HepG2 (cell line): ENCODE measurements around the gene KIFAP3. TPM values are rescaled to one million over a fixed set of nuclear protein-coding genes. Genes with fewer than 3 reads are reported as not detected.
A peak's percentile ranks its signal among the peaks of the same experiment; 100 is the strongest.

Experiments used
- ARNTL ChIP-seq: sonication (generic); formaldehyde crosslinking; IDR thresholded peaks from 2 replicates; pipeline ENCODE4 v1.4.0; 2020; ENCODE audit warnings: mild to moderate bottlenecking, missing genetic modification reagents
- FOXK1 ChIP-seq: sonication (generic); formaldehyde crosslinking; IDR thresholded peaks from 2 replicates; pipeline ENCODE4 v1.4.0; 2020; ENCODE audit warnings: low read depth, missing genetic modification reagents, borderline replicate concordance
- HNRNPUL1 ChIP-seq: fragments of 200-400 bp; formaldehyde crosslinking; IDR thresholded peaks from 2 replicates; pipeline ENCODE4 v1.6.1; 2017; ENCODE audit warnings: low read depth, mild to moderate bottlenecking, low read length, moderate library complexity
- MAFF ChIP-seq: IDR thresholded peaks from 2 replicates; pipeline ENCODE4 v1.6.1; 2011; ENCODE audit warnings: low read depth, low read length, improper control_type of control experiment
- MAFK ChIP-seq, 2 experiments: IDR thresholded peaks in 1 of 2; conservative IDR thresholded peaks in 1 of 2; 2 replicates each; pipeline ENCODE4 v1.6.1; 2011; ENCODE audit warnings: improper control_type of control experiment in 2 of 2, low read length in 2 of 2
- NAIF1 ChIP-seq: sonication (generic); formaldehyde crosslinking; IDR thresholded peaks from 2 replicates; pipeline ENCODE4 v1.5.0; 2020; ENCODE audit warnings: mild to moderate bottlenecking, missing genetic modification reagents, borderline replicate concordance
- SIN3A ChIP-seq: IDR thresholded peaks from 2 replicates; pipeline ENCODE4 v1.6.1; 2011; ENCODE audit warnings: low read depth, mild to moderate bottlenecking, control low read depth, low read length, borderline replicate concordance
- ZNF337 ChIP-seq: sonication (generic); formaldehyde crosslinking; IDR thresholded peaks from 2 replicates; pipeline ENCODE4 v1.5.1; 2020; ENCODE audit warnings: missing genetic modification reagents, low read depth, mild to moderate bottlenecking, borderline replicate concordance
- ZNF550 ChIP-seq: sonication (generic); formaldehyde crosslinking; IDR thresholded peaks from 2 replicates; pipeline ENCODE4 v1.4.0; 2020; ENCODE audit warnings: mild to moderate bottlenecking, missing genetic modification reagents, borderline replicate concordance
- ZNF724P ChIP-seq: sonication (generic); formaldehyde crosslinking; IDR thresholded peaks from 2 replicates; pipeline ENCODE4 v1.8.0; 2022; ENCODE audit warnings: missing genetic modification reagents, borderline replicate concordance
- polyA plus RNA-seq, 8 experiments: library from polyadenylated mRNA; depleted of rRNA in 3 of 8; stranded (reverse) in 7 of 8; unstranded in 1 of 8; fragments of >200 nt; fragmentation: Illumina TruSeq in 4 of 8; extraction: Trizol in 4 of 8; gene quantifications; 2 replicates each; pipeline versions ENCODE4 v1.2.1 to v1.2.3, GENCODE V29; 2011 to 2016; ENCODE audit warnings: low read depth in 4 of 8, missing spikeins in 1 of 8, mixed read lengths in 1 of 8; ENCODE audit not compliant: insufficient read depth in 1 of 8
- total RNA-seq, 5 experiments: library from RNA; depleted of rRNA; stranded (reverse); fragments of >200 nt; fragmentation: Illumina TruSeq; extraction: Trizol; gene quantifications; 2 replicates each; pipeline ENCODE4 v1.2.3, GENCODE V29; 2016; ENCODE audit warnings: low read depth in 1 of 5
- TF ChIP-seq, protein P1 (sequence below): sonication (generic); formaldehyde crosslinking; IDR thresholded peaks from 2 replicates; pipeline ENCODE4 v1.4.0; 2020; ENCODE audit warnings: missing genetic modification reagents, borderline replicate concordance
- TF ChIP-seq, protein P2 (sequence below): sonication (generic); formaldehyde crosslinking; IDR thresholded peaks from 2 replicates; pipeline ENCODE4 v1.8.1; 2023; ENCODE audit warnings: mild to moderate bottlenecking, missing genetic modification reagents
- TF ChIP-seq, protein P3 (sequence below): sonication (generic); formaldehyde crosslinking; IDR thresholded peaks from 2 replicates; pipeline ENCODE4 v1.4.0; 2020; ENCODE audit warnings: missing genetic modification reagents, mild to moderate bottlenecking, borderline replicate concordance
- TF ChIP-seq, protein P4 (sequence below): sonication (generic); formaldehyde crosslinking; IDR thresholded peaks from 2 replicates; pipeline ENCODE4 v1.4.0; 2020; ENCODE audit warnings: missing genetic modification reagents
- TF ChIP-seq, protein P5 (sequence below), 2 experiments: sonication (generic) in 1 of 2; formaldehyde crosslinking in 1 of 2; IDR thresholded peaks; 2 replicates each; pipeline versions ENCODE4 v1.4.0 to v1.6.1; 2018 to 2020; ENCODE audit warnings: missing genetic modification reagents in 2 of 2, borderline replicate concordance in 1 of 2, low read depth in 1 of 2, mild to moderate bottlenecking in 1 of 2, missing biosample characterization in 1 of 2

KIFAP3 gene
- total and polyA plus RNA-seq, 2 of the 13 experiments (the other 11 are each of a cell fraction or from before 2014, with no cell fraction given), result 3.4 to 10.0 TPM

DNA sequence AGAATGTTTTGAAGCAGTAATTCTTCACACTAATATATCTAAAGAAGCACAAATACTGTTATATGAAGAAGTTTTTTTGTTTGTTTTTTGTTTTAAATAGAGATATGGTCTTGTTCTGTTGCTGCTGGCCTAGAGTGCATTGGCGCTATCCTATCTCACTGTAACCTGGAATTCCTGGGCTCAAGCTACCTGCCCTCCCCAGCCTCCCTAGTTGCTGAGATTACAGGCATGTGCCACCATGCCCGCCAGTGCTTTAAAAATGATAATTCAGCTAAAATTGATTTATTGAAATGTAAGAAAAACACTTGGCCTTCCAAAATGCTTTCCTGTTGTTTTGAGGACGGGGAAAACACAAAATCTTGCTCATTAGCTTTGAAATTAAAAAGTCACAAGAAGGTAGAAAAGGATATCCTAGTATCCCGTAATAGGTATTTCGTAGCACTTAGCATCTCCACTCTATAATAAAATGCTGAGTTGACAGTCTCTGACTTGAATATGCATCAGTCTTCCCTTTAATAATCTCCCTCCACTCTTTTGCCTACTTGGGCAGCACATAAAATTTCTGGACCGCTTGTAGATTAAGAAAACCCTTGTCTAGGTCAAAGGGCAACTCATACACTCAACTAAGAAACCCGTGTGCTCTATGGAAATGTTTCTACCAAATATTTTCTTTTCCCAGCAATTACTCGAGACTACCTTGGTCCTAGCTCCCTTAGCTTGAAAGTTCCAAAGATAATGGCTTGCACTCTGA, 182.1 kb downstream of the KIFAP3 start (continued):
- TF ChIP-seq, protein P1, sequence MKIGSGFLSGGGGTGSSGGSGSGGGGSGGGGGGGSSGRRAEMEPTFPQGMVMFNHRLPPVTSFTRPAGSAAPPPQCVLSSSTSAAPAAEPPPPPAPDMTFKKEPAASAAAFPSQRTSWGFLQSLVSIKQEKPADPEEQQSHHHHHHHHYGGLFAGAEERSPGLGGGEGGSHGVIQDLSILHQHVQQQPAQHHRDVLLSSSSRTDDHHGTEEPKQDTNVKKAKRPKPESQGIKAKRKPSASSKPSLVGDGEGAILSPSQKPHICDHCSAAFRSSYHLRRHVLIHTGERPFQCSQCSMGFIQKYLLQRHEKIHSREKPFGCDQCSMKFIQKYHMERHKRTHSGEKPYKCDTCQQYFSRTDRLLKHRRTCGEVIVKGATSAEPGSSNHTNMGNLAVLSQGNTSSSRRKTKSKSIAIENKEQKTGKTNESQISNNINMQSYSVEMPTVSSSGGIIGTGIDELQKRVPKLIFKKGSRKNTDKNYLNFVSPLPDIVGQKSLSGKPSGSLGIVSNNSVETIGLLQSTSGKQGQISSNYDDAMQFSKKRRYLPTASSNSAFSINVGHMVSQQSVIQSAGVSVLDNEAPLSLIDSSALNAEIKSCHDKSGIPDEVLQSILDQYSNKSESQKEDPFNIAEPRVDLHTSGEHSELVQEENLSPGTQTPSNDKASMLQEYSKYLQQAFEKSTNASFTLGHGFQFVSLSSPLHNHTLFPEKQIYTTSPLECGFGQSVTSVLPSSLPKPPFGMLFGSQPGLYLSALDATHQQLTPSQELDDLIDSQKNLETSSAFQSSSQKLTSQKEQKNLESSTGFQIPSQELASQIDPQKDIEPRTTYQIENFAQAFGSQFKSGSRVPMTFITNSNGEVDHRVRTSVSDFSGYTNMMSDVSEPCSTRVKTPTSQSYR, result no peak
- TF ChIP-seq ZNF550 (CRISPR knock-in tag) (no peak), ARNTL (CRISPR knock-in tag) (no peak), ZNF337 (CRISPR knock-in tag) (no peak), FOXK1 (CRISPR knock-in tag) (no peak), HNRNPUL1 (no peak), MAFK (conservative IDR thresholded peaks at IDR 0.05 in 1 of 2, IDR thresholded peaks at IDR 0.05 in 1 of 2; ENCODE audit: low read length in 2 of 2) (peak; percentile 97 to 98), ZNF724P (CRISPR knock-in tag) (no peak), NAIF1 (CRISPR knock-in tag) (0 out of 2 replicates have a peak, but pooled peaks have one; percentile 36), SIN3A (0 out of 2 replicates have a peak, but pooled peaks have one; percentile 5), MAFF (peak; percentile 98)
- TF ChIP-seq, protein P2, sequence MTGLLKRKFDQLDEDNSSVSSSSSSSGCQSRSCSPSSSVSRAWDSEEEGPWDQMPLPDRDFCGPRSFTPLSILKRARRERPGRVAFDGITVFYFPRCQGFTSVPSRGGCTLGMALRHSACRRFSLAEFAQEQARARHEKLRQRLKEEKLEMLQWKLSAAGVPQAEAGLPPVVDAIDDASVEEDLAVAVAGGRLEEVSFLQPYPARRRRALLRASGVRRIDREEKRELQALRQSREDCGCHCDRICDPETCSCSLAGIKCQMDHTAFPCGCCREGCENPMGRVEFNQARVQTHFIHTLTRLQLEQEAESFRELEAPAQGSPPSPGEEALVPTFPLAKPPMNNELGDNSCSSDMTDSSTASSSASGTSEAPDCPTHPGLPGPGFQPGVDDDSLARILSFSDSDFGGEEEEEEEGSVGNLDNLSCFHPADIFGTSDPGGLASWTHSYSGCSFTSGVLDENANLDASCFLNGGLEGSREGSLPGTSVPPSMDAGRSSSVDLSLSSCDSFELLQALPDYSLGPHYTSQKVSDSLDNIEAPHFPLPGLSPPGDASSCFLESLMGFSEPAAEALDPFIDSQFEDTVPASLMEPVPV (CRISPR knock-in tag), result no peak
- TF ChIP-seq, protein P3, sequence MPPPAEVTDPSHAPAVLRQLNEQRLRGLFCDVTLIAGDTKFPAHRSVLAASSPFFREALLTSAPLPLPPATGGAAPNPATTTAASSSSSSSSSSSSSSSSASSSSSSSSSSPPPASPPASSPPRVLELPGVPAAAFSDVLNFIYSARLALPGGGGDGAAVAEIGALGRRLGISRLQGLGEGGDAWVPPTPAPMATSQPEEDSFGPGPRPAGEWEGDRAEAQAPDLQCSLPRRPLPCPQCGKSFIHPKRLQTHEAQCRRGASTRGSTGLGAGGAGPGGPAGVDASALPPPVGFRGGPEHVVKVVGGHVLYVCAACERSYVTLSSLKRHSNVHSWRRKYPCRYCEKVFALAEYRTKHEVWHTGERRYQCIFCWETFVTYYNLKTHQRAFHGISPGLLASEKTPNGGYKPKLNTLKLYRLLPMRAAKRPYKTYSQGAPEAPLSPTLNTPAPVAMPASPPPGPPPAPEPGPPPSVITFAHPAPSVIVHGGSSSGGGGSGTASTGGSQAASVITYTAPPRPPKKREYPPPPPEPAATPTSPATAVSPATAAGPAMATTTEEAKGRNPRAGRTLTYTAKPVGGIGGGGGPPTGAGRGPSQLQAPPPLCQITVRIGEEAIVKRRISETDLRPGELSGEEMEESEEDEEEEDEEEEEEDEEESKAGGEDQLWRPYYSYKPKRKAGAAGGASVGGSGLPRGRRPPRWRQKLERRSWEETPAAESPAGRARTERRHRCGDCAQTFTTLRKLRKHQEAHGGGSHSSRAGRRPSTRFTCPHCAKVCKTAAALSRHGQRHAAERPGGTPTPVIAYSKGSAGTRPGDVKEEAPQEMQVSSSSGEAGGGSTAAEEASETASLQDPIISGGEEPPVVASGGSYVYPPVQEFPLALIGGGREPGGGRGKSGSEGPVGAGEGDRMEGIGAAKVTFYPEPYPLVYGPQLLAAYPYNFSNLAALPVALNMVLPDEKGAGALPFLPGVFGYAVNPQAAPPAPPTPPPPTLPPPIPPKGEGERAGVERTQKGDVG (CRISPR knock-in tag), result no peak
- TF ChIP-seq, protein P4, sequence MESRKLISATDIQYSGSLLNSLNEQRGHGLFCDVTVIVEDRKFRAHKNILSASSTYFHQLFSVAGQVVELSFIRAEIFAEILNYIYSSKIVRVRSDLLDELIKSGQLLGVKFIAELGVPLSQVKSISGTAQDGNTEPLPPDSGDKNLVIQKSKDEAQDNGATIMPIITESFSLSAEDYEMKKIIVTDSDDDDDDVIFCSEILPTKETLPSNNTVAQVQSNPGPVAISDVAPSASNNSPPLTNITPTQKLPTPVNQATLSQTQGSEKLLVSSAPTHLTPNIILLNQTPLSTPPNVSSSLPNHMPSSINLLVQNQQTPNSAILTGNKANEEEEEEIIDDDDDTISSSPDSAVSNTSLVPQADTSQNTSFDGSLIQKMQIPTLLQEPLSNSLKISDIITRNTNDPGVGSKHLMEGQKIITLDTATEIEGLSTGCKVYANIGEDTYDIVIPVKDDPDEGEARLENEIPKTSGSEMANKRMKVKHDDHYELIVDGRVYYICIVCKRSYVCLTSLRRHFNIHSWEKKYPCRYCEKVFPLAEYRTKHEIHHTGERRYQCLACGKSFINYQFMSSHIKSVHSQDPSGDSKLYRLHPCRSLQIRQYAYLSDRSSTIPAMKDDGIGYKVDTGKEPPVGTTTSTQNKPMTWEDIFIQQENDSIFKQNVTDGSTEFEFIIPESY, result peak; percentile 70
- TF ChIP-seq, protein P5, sequence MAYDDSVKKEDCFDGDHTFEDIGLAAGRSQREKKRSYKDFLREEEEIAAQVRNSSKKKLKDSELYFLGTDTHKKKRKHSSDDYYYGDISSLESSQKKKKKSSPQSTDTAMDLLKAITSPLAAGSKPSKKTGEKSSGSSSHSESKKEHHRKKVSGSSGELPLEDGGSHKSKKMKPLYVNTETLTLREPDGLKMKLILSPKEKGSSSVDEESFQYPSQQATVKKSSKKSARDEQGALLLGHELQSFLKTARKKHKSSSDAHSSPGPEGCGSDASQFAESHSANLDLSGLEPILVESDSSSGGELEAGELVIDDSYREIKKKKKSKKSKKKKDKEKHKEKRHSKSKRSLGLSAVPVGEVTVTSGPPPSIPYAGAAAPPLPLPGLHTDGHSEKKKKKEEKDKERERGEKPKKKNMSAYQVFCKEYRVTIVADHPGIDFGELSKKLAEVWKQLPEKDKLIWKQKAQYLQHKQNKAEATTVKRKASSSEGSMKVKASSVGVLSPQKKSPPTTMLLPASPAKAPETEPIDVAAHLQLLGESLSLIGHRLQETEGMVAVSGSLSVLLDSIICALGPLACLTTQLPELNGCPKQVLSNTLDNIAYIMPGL (CRISPR knock-in tag; IDR thresholded peaks at IDR 0.05; ENCODE audit: borderline replicate concordance in 1 of 2, low read depth in 1 of 2), result 0 out of 4 replicates have a peak, but pooled peaks of 1 of the 2 experiments have one; percentile 7
